ENCODE measurements around the gene PLXNA1.

The PLXNA1 gene

DNA sequence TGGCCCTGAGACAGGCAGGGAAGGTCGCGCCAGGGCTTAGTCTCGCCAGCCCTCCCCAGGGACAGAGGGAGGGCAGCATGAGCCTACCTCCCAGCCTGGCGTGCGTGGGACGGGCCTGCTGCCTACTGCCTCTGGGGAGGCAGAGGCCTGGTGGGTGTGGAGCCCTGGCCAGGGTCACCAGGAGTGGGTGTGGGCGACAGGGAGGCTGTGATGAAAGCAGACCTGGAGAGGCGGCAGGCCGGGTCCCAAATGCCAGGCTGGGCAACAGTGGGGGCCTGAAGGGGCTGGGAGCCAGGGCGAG lies 33.1 kb downstream of the PLXNA1 start:
- H3K27ac ChIP-seq = no peak overlapping the region
- TF ChIP-seq, protein P1, sequence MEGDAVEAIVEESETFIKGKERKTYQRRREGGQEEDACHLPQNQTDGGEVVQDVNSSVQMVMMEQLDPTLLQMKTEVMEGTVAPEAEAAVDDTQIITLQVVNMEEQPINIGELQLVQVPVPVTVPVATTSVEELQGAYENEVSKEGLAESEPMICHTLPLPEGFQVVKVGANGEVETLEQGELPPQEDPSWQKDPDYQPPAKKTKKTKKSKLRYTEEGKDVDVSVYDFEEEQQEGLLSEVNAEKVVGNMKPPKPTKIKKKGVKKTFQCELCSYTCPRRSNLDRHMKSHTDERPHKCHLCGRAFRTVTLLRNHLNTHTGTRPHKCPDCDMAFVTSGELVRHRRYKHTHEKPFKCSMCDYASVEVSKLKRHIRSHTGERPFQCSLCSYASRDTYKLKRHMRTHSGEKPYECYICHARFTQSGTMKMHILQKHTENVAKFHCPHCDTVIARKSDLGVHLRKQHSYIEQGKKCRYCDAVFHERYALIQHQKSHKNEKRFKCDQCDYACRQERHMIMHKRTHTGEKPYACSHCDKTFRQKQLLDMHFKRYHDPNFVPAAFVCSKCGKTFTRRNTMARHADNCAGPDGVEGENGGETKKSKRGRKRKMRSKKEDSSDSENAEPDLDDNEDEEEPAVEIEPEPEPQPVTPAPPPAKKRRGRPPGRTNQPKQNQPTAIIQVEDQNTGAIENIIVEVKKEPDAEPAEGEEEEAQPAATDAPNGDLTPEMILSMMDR (conservative IDR thresholded peaks at IDR 0.05) = no peak

DNA sequence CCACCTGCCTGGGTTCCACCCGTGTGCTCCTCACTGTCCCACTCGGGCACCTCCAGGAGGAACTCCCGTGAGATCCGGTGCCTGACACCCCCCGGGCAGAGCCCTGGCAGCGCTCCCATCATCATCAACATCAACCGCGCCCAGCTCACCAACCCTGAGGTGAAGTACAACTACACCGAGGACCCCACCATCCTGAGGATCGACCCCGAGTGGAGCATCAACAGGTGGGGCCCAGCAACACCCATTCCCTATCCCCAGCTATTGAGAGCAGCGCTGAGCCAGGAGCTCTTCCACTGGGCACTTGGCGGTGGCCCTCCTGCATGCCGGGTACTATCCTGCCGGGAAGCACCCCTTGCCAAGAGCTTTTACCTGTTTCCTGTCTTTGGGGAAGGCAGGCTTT lies 33.5 kb downstream of the PLXNA1 start:
- no peak overlapping the region for H3K27ac ChIP-seq
- TF ChIP-seq, protein P1 (conservative IDR thresholded peaks at IDR 0.05) = no peak

DNA sequence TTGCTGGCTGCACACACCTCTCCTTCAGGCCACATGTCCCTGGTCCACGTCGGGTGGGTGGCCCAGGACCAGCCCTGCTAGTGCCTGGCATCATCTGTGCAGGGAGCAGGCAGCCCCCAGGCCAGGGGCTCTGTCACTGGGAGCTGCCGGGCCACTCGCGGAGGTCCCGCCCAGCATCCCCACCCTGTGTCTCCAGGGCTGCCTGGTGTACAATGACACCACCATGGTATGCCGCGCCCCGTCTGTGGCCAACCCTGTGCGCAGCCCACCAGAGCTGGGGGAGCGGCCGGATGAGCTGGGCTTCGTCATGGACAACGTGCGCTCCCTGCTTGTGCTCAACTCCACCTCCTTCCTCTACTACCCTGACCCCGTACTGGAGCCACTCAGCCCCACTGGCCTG lies 34.3 kb downstream of the PLXNA1 start:
- no peak overlapping the region for H3K27ac ChIP-seq
- TF ChIP-seq, protein P1 (conservative IDR thresholded peaks at IDR 0.05) = no peak

DNA sequence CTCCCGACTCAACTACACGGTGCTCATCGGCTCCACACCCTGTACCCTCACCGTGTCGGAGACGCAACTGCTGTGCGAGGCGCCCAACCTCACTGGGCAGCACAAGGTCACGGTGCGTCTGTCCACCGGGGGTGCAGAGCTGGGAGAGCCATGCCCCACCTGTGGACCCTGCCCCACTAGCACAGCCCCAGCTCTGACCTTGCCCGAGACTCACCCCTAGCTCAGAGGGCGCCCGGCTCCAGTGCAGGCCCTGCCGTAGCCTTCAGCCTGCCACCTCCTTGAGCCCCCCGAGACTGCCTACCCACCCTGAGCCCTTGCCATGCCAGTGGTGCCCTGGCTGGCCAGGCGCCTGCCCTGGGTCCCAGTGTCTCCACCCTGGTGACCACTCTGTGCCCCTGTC lies 34.9 kb downstream of the PLXNA1 start:
- H3K27ac ChIP-seq = no peak overlapping the region
- TF ChIP-seq, protein P1 (conservative IDR thresholded peaks at IDR 0.05) = no peak

DNA sequence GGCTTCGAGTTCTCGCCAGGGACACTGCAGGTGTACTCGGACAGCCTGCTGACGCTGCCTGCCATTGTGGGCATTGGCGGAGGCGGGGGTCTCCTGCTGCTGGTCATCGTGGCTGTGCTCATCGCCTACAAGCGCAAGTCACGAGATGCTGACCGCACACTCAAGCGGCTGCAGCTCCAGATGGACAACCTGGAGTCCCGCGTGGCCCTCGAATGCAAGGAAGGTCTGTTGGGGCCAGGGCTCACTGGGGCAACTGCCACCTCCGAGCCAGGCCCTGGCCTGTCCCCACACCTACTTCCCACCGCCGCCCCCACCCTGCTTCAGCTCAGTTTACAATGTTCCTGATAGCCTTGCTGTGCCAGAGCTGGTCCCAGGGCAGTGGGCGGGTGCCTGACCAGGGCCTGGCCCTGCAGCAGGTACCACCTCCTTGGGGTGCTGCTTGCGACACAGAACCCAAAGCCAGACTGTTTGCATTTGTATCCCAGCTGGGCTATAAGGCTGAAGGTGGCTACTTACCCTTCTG lies 35.5 kb downstream of the PLXNA1 start:
- H3K27ac ChIP-seq = no peak overlapping the region
- TF ChIP-seq, protein P1 (conservative IDR thresholded peaks at IDR 0.05) = no peak

DNA sequence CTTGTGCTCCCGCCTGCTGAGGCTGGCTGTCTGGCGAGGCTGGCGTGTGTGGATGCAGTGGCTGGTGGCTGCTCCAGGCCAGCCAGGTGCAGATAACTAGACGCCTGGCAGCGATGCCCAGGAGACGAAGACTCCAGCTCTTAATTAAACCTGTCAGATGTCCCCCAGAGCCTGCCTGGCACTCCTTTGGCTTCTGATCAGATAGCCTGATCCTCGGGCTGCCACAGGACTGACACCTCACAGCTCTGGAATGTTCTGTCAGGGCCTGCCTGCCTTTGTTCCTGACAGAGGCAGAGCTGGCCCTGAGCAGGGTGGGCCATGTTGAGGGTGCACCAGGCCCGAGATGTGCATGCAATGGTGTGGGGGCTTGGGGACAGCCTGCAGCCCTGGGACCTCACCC lies 36.5 kb downstream of the PLXNA1 start:
- TF ChIP-seq, protein P1 (conservative IDR thresholded peaks at IDR 0.05) = no peak
- no peak overlapping the region for H3K27ac ChIP-seq

DNA sequence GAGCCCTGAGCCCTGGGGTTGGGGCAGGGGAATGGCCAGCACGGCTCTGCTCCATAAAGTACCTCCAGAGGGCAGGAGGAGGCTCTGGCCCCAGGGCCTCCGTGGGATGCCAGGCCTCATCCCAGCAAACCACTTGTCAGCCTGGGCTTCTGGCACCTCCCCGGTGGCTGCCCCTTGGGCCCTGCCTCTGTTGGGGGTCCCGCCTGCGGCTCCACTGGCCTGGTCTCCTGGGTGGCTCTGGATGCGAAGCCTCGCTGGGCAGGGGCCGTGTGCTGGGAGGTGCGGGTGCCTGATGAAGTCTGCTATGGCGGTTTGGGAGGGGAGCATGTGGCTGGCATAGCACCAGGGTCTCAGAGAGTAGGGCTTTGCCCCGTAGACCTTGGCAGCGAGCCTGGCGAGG lies 37.6 kb downstream of the PLXNA1 start:
- no peak overlapping the region for H3K27ac ChIP-seq
- TF ChIP-seq, protein P1 (conservative IDR thresholded peaks at IDR 0.05) = no peak

DNA sequence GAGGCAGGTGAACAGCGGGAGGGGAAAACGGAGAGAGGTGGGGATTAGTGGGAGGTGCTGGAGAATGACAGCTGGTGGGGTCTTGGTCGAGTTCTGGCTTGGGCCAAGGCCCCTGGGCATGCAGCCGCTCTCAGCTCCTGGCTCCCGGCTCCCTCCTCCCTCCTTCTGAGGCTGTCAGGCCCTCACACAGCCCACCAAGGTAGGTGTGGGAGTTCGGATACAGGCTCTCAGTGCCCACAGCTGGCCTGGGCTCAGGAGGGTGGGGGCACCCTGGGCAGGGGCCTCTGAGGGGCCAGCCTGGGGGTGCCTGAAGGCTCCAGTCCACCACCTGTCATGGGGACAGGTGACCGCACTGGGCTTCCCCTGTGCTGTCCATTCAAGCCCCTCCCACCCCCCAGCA lies 39.9 kb downstream of the PLXNA1 start:
- no peak overlapping the region for H3K27ac ChIP-seq
- TF ChIP-seq, protein P1 (conservative IDR thresholded peaks at IDR 0.05) = no peak

Data from VCaP (cell line).